Fibroblast of gingiva (primary cell): Measurements from ENCODE around the gene PCSK2.
A peak's percentile ranks its signal among the peaks of the same experiment; 100 is the strongest.

Experiments used
- DNase-seq: peaks from one replicate; pipeline ENCODE4 v3.0.0-alpha.2; 2011; ENCODE audit warnings: low read depth

Gene PCSK2

GRCh38 chr20:17334932-17335331 lies 108.1 kb downstream of the PCSK2 start:
- no peak for DNase-seq

GRCh38 chr20:17339000-17339399 lies 112.2 kb downstream of the PCSK2 start:
- DNase-seq: no peak

GRCh38 chr20:17343091-17343490 lies 116.3 kb downstream of the PCSK2 start:
- no peak for DNase-seq

GRCh38 chr20:17343656-17344452 lies 117.0 kb downstream of the PCSK2 start:
- peak; percentile 93 for DNase-seq

- no peak for DNase-seq
Observed at GRCh38 chr20:17344790-17345189, 118.0 kb downstream of the PCSK2 start.

GRCh38 chr20:17345321-17345720 lies 118.5 kb downstream of the PCSK2 start:
- peak; percentile 85 for DNase-seq

- no peak for DNase-seq
Observed at GRCh38 chr20:17350321-17350720, 123.5 kb downstream of the PCSK2 start.

- DNase-seq: no peak
Observed at GRCh38 chr20:17357238-17357637, 130.4 kb downstream of the PCSK2 start.

GRCh38 chr20:17358854-17359253 lies 132.0 kb downstream of the PCSK2 start:
- DNase-seq: no peak

GRCh38 chr20:17364681-17365080 lies 137.8 kb downstream of the PCSK2 start:
- DNase-seq: no peak

- no peak for DNase-seq
Observed at GRCh38 chr20:17365831-17366230, 139.0 kb downstream of the PCSK2 start.

GRCh38 chr20:17369506-17369905 lies 142.7 kb downstream of the PCSK2 start:
- DNase-seq: no peak

GRCh38 chr20:17372806-17373440 lies 146.1 kb downstream of the PCSK2 start:
- no peak for DNase-seq

- DNase-seq: no peak
Observed at GRCh38 chr20:17374086-17374485, 147.2 kb downstream of the PCSK2 start.

GRCh38 chr20:17376031-17376430 lies 149.2 kb downstream of the PCSK2 start:
- DNase-seq: no peak

GRCh38 chr20:17377231-17377630 lies 150.4 kb downstream of the PCSK2 start:
- DNase-seq: no peak

- no peak for DNase-seq
Observed at GRCh38 chr20:17379651-17380050, 152.8 kb downstream of the PCSK2 start.

- DNase-seq: no peak
Observed at GRCh38 chr20:17380801-17381200, 154.0 kb downstream of the PCSK2 start.

- no peak for DNase-seq
Observed at GRCh38 chr20:17381724-17382123, 154.9 kb downstream of the PCSK2 start.

- DNase-seq: no peak
Observed at GRCh38 chr20:17385798-17386197, 159.0 kb downstream of the PCSK2 start.

GRCh38 chr20:17390655-17391054 lies 163.8 kb downstream of the PCSK2 start:
- no peak for DNase-seq

- no peak for DNase-seq
Observed at GRCh38 chr20:17391127-17391771, 164.4 kb downstream of the PCSK2 start.

- DNase-seq: no peak
Observed at GRCh38 chr20:17394411-17394810, 167.6 kb downstream of the PCSK2 start.
